Ramos (cell line): ENCODE measurements around the gene FRY.

ENCODE experiments used
- in situ Hi-C: fragments of 300-500 bp; cut with MboI; formaldehyde crosslinking; loops from one replicate; pipeline ENCODE4 v1.14.3; 2022; ENCODE audit warnings: low sequenced_read_pairs; ENCODE audit not compliant: unreplicated experiment

The FRY gene

GRCh38 chr13:32121316-32121715 lies 89.7 kb downstream of the FRY start:
- in situ Hi-C loops: no loop called here

GRCh38 chr13:32124743-32125142 lies 93.2 kb downstream of the FRY start:
- in situ Hi-C loops: no loop called here

- in situ Hi-C loops: no loop called here
Measured at GRCh38 chr13:32125221-32125689, 93.7 kb downstream of the FRY start.

GRCh38 chr13:32125751-32126150 lies 94.2 kb downstream of the FRY start:
- in situ Hi-C loops: no loop called here

GRCh38 chr13:32126278-32126677 lies 94.7 kb downstream of the FRY start:
- in situ Hi-C loops: no loop called here

- in situ Hi-C loops: no loop called here
Measured at GRCh38 chr13:32126756-32127155, 95.2 kb downstream of the FRY start.

GRCh38 chr13:32127691-32128090 lies 96.1 kb downstream of the FRY start:
- in situ Hi-C loops: no loop called here

- in situ Hi-C loops: no loop called here
Measured at GRCh38 chr13:32134241-32135055, 102.9 kb downstream of the FRY start.

- in situ Hi-C loops: no loop called here
Measured at GRCh38 chr13:32135056-32135390, 103.4 kb downstream of the FRY start.

- in situ Hi-C loops: no loop called here
Measured at GRCh38 chr13:32135655-32136054, 104.1 kb downstream of the FRY start.

GRCh38 chr13:32136061-32136460 lies 104.5 kb downstream of the FRY start:
- in situ Hi-C loops: no loop called here

- in situ Hi-C loops: no loop called here
Measured at GRCh38 chr13:32136716-32137115, 105.1 kb downstream of the FRY start.

GRCh38 chr13:32139251-32139650 lies 107.7 kb downstream of the FRY start:
- in situ Hi-C loops: no loop called here

- in situ Hi-C loops: no loop called here
Measured at GRCh38 chr13:32140109-32140508, 108.5 kb downstream of the FRY start.

- in situ Hi-C loops: no loop called here
Measured at GRCh38 chr13:32141462-32141861, 109.9 kb downstream of the FRY start.

GRCh38 chr13:32142115-32142514 lies 110.5 kb downstream of the FRY start:
- in situ Hi-C loops: no loop called here

GRCh38 chr13:32142956-32143375 lies 111.4 kb downstream of the FRY start:
- in situ Hi-C loops: no loop called here

- in situ Hi-C loops: no loop called here
Measured at GRCh38 chr13:32147193-32147592, 115.6 kb downstream of the FRY start.

GRCh38 chr13:32147976-32148375 lies 116.4 kb downstream of the FRY start:
- in situ Hi-C loops: no loop called here

GRCh38 chr13:32150239-32150638 lies 118.7 kb downstream of the FRY start:
- in situ Hi-C loops: no loop called here

- in situ Hi-C loops: no loop called here
Measured at GRCh38 chr13:32150794-32151193, 119.2 kb downstream of the FRY start.

GRCh38 chr13:32151240-32151639 lies 119.7 kb downstream of the FRY start:
- in situ Hi-C loops: no loop called here
